Urinary bladder (tissue), 4 donors: ENCODE measurements around the gene GPR160. TPM values are rescaled to one million over a fixed set of nuclear protein-coding genes. Genes with fewer than 3 reads are reported as not detected.
A peak's percentile ranks its signal among the peaks of the same experiment; 100 is the strongest.
"Not testable (repeated sequence)": the region's sequence is repeated elsewhere in the genome, so short reads cannot be mapped to it uniquely, and the experiment has no call there.

Experiments
- DNase-seq: peaks from one replicate; pipeline ENCODE4 v3.0.0-alpha.2; 2015; ENCODE audit errors: extremely low spot score
- H3K27ac ChIP-seq: one replicate; pipeline ENCODE4 v1.5.1; 2013; ENCODE audit warnings: low read depth, mild to moderate bottlenecking, moderate library complexity
- H3K36me3 ChIP-seq: one replicate; pipeline ENCODE4 v1.6.1; 2013; ENCODE audit warnings: mild to moderate bottlenecking, moderate library complexity; ENCODE audit not compliant: insufficient read depth
- H3K4me1 ChIP-seq: one replicate; pipeline ENCODE4 v1.6.1; 2013; ENCODE audit warnings: mild to moderate bottlenecking, moderate library complexity; ENCODE audit not compliant: insufficient read depth
- H3K4me3 ChIP-seq: one replicate; pipeline ENCODE4 v1.5.1; 2013; ENCODE audit warnings: low read depth, low read length
- WGBS: extraction: QIAGEN DNeasy Blood & Tissue Kit; methylation state at CpG from one replicate; pipeline ENCODE4 v1.1.7; 2013; 5-methylcytosine and 5-hydroxymethylcytosine counted together
- polyA plus RNA-seq: library from polyadenylated mRNA; stranded (reverse); fragments of 200-250 nt; gene quantifications from one replicate; pipeline ENCODE4 v1.2.3, GENCODE V29; 2013
- total RNA-seq: library from RNA; depleted of rRNA; stranded (reverse); fragments of >200 nt; gene quantifications from one replicate; pipeline ENCODE4 v1.2.3, GENCODE V29; 2014
- donor health status: healthy with polysubstance abuse.
- donor health status: healthy.

The GPR160 gene
- total and polyA plus RNA-seq, 2 donors = 4.0 to 25.9 TPM

DNA sequence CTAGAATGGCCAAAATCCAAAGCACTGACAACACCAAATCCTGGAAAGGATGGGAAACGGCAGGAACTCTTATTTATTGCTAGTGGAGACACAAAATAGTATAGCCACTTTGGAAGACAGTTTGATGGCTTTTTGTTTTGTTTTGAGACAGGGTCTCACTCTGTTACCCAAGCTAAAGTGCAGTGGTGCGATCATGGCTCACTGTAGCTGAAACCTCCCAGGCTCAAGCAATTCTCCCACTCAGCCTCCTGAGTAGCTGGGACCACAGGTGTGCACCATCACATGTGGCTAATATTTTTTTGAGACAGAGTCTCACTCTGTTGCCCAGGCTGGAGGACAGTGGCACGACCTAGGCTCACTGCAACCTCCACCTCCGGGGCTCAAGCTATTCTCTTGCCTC, 27.3 kb upstream of the GPR160 start:
- WGBS = 88% methylated on average over 4 of the region's 4 CpGs
- Histone ChIP-seq H3K4me1 (no peaks in the 10 kb centered on the region), H3K27ac (no peak overlapping the region), H3K36me3 (no peaks in the 10 kb centered on the region), H3K4me3 (no peak overlapping the region)
- no peak for DNase-seq

GRCh38 chr3:170012683-170013400, 25.0 kb upstream of the GPR160 start:
- DNase-seq = no peak
- no peak overlapping the region for H3K4me3 ChIP-seq
- H3K36me3 ChIP-seq = no peaks in the 10 kb centered on the region
- no peak overlapping the region for H3K27ac ChIP-seq
- WGBS = 55% methylated on average over 7 of the region's 7 CpGs
- H3K4me1 ChIP-seq = no peaks in the 10 kb centered on the region

GRCh38 chr3:170016057-170016456, 21.7 kb upstream of the GPR160 start:
- Histone ChIP-seq H3K36me3 (no peaks in the 10 kb centered on the region), H3K27ac (no peak overlapping the region), H3K4me3 (no peak overlapping the region), H3K4me1 (no peaks in the 10 kb centered on the region)
- 86% methylated on average over 3 of the region's 3 CpGs for WGBS
- no peak for DNase-seq

GRCh38 chr3:170019306-170019705, 18.5 kb upstream of the GPR160 start:
- H3K27ac ChIP-seq, H3K4me3 ChIP-seq, H3K4me1 ChIP-seq, DNase-seq, H3K36me3 ChIP-seq: not testable (repeated sequence)
- WGBS = 59% methylated on average over 4 of the region's 4 CpGs

- 82% methylated on average over 3 of the region's 3 CpGs for WGBS
- no peak overlapping the region for H3K27ac ChIP-seq
- H3K36me3 ChIP-seq = no peaks in the 10 kb centered on the region
- H3K4me3 ChIP-seq = no peak overlapping the region
- H3K4me1 ChIP-seq = no peaks in the 10 kb centered on the region
- DNase-seq = no peak
Observed at GRCh38 chr3:170021083-170021482, 16.7 kb upstream of the GPR160 start.

DNA sequence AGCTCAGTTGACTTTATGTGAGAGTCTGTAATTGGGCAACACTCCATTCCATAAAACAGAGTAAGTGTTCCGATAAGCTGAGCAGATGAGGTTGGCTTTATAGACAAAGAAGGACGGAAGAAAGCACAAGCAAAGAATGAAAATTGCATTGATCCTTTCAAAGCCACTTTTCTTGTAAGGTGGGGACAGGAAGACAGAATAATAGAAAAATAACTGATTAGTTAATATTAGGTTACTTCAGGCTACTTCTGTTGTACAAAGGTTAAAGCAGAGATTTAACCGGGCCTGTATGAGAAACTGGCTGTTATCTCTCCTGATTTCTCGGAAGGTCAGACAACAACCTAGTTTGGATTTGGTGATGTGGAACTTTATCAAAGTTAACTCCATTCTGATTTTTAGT, 15.5 kb upstream of the GPR160 start:
- Histone ChIP-seq H3K27ac (no peak overlapping the region), H3K4me1 (no peaks in the 10 kb centered on the region), H3K4me3 (no peak overlapping the region), H3K36me3 (no peaks in the 10 kb centered on the region)
- 75% methylated on average over 4 of the region's 4 CpGs for WGBS
- DNase-seq = no peak

- WGBS = 85% methylated on average over 1 of the region's 1 CpG
- no peak for DNase-seq
- no peak overlapping the region for H3K4me3 ChIP-seq
- no peak overlapping the region for H3K27ac ChIP-seq
- no peaks in the 10 kb centered on the region for H3K36me3 ChIP-seq
- H3K4me1 ChIP-seq = no peaks in the 10 kb centered on the region
Observed at GRCh38 chr3:170023165-170023564, 14.6 kb upstream of the GPR160 start.

DNA sequence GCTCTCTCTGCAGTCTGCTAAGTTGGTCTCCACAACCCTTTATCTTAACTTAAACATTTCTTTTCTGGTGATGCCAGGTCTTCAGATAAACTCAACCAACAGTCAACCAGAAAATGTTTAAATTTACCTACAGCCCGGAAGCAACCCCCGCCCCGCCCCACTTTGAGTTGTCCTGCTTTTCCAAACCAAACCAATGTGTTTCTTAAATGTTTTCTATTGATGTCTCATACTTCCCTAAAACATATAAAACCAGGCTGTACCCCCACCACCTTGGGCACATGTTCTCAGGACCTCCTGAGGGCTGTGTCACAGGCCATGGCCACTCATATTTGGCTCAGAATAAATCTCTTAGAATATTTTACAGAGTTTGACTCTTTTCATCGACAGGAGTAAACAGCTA, 13.2 kb upstream of the GPR160 start:
- no peaks in the 10 kb centered on the region for H3K4me1 ChIP-seq
- no peak overlapping the region for H3K4me3 ChIP-seq
- no peak for DNase-seq
- no peaks in the 10 kb centered on the region for H3K36me3 ChIP-seq
- 95% methylated on average over 4 of the region's 4 CpGs for WGBS
- no peak overlapping the region for H3K27ac ChIP-seq

DNA sequence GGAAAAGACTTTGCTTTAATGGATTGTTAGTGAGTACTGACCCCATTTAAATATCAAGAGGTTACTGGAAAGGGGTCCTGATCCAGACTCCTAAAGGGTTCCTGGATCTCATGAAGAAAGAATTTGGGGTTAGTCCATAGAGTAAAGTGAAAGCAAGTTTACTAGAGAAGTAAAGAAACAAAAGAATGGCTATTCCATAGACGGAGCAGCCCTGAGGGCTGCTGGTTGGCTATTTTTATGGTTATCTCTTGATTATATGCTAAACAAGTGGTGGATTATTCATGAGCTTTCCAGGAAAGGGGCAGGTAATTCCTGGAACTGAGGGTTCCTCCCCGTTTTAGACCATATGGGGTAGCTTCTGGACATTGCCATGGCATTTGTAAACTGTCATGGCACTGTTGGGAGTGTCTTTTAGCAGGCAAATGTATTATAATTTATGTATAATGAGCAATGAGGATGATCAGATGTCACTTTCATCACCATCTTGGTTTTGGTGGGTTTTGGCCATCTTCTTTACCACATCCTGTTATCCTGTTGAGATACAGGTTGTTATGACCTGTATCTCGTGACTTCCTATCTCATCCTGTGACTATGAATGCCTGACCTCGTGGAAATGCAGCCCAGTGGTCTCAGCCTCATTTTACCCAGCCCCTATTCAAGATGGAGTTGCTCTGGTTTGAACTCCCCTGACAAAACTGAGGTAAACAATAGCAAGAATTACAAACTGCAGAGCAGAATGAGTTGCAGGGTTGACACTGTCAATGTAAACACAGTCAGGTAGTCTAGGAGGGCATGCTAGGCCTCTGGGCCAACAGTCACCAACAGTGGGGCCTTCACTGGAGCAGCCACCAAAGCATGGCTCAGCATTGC, 10.3 kb upstream of the GPR160 start:
- Histone ChIP-seq H3K4me3 (no peak overlapping the region), H3K27ac (no peak overlapping the region), H3K36me3 (no peaks in the 10 kb centered on the region), H3K4me1 (no peaks in the 10 kb centered on the region)
- no peak for DNase-seq
- WGBS = 66% methylated on average over 4 of the region's 4 CpGs

DNA sequence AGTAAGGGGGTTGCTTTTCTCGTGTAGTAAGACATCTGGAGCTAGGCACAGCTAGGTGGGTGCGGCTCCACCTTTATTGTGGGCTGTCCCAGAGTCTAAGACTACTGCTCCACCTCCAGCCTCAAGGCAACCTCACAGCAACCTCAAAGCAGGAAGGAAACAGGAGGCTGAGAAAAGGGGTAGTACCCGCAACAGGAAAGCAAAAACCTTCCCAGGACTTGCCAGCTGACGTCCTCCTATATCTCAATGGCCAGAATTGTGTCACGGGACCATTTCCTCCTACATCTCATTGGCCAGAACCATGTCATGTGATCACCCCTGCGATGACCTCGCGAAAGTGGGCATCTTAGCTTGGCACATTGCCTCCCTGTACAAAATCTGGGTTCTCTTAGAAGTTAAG, 4.3 kb upstream of the GPR160 start:
- DNase-seq = no peak
- Histone ChIP-seq H3K4me1 (no peaks in the 10 kb centered on the region), H3K4me3 (no peak overlapping the region), H3K27ac (no peak overlapping the region), H3K36me3 (no peaks in the 10 kb centered on the region)
- 77% methylated on average over 8 of the region's 8 CpGs for WGBS

- peak overlapping the region; percentile 60 for H3K4me3 ChIP-seq
- no peaks in the 10 kb centered on the region for H3K4me1 ChIP-seq
- 2% methylated on average over 51 of the region's 51 CpGs for WGBS
- H3K36me3 ChIP-seq = no peaks in the 10 kb centered on the region
- DNase-seq = no peak
- no peak overlapping the region for H3K27ac ChIP-seq
Observed at GRCh38 chr3:170038434-170039110, 777 bp downstream of the GPR160 start.

DNA sequence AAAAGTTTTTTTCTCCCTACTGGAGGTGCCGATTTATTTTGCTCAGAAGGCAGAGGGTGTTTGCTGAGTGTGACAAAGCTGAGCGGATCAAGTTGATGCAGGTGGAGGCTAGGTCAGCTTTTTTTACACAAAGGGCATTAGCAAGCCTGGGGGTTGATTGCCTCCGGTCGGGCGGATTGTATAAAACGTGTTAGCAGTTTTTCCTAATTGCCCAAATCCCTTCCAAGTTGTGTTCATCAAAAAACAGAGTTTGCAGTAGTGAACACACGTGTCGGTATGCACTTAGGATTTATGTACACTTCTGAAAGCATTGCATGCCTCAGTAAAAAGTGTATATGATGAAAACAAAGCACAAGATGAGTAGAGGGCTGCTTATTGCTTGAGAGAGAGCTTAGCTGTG, 2.6 kb downstream of the GPR160 start:
- DNase-seq = no peak
- H3K4me3 ChIP-seq = no peak overlapping the region
- no peak overlapping the region for H3K27ac ChIP-seq
- H3K4me1 ChIP-seq = no peaks in the 10 kb centered on the region
- no peaks in the 10 kb centered on the region for H3K36me3 ChIP-seq
- 15% methylated on average over 8 of the region's 8 CpGs for WGBS

DNA sequence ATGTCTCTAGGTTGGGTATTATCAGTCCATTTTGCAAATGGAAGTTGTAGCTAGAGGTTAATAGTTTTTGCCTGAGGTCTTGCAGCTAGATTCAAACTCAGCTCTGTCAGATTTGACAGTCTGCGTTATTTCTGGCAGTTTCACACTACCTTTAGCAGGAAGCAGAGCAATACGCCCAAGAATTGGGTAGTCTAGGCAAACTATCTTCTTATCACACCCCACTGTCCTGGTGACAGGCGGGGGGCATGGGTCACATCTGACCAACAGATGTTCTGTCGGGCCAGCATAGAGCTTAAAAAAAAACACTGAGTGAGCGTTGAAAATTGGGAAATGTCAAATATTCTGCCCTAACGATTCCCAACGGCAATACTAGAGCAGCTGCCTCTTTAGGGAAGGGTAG, 5.7 kb downstream of the GPR160 start:
- H3K27ac ChIP-seq = no peak overlapping the region
- WGBS = 58% methylated on average over 7 of the region's 7 CpGs
- H3K4me1 ChIP-seq = no peaks in the 10 kb centered on the region
- no peak overlapping the region for H3K4me3 ChIP-seq
- no peak for DNase-seq
- H3K36me3 ChIP-seq = no peaks in the 10 kb centered on the region

GRCh38 chr3:170044271-170044670, 6.5 kb downstream of the GPR160 start:
- no peaks in the 10 kb centered on the region for H3K36me3 ChIP-seq
- H3K4me1 ChIP-seq = no peaks in the 10 kb centered on the region
- H3K27ac ChIP-seq = no peak overlapping the region
- 89% methylated on average over 8 of the region's 8 CpGs for WGBS
- no peak overlapping the region for H3K4me3 ChIP-seq
- no peak for DNase-seq
